GM12874 (cell line): ENCODE measurements around the gene TTR.

Experiments
- TF ChIP-seq, protein P1 (sequence below): IDR thresholded peaks from 2 replicates; pipeline ENCODE4 v1.5.1; 2011; ENCODE audit warnings: low read depth, mild to moderate bottlenecking, control low read depth, low read length, moderate library complexity; ENCODE audit not compliant: insufficient read depth

TTR gene

DNA sequence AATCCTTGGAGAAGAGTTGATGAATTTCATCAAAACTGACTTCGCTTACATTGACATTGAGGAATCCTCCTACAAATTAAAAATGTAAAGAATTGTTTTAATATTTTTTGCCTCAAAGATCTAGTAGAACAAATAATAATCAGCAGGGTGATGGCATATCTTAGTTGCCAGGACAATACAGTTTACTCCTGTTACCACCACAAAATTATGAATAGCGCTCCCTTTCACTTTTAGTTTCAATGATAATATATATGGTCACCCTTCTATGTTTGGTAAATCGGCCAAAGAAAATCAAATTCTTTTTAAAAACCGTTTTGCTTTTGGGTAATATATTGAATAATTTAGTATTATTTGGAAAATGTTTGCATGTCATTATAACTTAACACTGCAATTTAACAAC lies 53.7 kb downstream of the TTR start:
- TF ChIP-seq, protein P1, sequence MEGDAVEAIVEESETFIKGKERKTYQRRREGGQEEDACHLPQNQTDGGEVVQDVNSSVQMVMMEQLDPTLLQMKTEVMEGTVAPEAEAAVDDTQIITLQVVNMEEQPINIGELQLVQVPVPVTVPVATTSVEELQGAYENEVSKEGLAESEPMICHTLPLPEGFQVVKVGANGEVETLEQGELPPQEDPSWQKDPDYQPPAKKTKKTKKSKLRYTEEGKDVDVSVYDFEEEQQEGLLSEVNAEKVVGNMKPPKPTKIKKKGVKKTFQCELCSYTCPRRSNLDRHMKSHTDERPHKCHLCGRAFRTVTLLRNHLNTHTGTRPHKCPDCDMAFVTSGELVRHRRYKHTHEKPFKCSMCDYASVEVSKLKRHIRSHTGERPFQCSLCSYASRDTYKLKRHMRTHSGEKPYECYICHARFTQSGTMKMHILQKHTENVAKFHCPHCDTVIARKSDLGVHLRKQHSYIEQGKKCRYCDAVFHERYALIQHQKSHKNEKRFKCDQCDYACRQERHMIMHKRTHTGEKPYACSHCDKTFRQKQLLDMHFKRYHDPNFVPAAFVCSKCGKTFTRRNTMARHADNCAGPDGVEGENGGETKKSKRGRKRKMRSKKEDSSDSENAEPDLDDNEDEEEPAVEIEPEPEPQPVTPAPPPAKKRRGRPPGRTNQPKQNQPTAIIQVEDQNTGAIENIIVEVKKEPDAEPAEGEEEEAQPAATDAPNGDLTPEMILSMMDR, result no peak

DNA sequence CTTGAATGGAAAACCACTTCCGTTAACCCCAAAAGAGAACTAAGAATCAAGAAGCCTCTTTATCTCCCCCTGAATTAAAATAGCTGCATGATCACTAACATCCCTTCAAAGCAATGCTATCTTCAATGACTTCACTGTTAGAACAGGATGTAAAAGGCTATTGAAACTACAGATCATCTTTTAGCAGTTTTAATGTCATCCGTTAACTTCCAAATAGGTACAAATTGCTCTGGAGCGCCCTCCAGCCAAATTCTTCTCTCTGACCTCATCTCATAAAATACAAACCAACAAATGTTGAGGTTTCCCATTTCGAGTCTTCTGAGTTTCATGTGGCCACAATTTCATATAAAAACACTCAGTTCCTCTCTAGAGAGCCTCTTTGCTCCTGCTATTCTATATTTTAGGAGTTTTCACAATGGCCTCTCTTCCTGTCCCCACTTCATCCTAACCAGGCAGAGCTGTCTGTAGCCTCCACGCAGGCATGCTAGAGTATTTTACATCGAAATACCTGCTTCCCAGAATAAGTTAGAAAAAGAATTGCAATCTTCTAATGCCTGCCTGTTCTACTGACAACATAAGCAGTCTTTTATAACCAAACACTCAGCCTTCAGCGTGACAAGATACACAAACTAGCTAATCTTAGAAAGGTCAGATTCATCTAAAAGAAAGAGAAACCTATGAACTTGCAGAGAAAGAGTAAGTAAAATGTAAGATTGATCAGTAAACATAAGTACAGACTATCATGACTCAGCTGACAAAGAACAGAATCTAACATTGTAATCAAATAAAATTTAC lies 54.9 kb downstream of the TTR start:
- TF ChIP-seq, protein P1, result no peak

DNA sequence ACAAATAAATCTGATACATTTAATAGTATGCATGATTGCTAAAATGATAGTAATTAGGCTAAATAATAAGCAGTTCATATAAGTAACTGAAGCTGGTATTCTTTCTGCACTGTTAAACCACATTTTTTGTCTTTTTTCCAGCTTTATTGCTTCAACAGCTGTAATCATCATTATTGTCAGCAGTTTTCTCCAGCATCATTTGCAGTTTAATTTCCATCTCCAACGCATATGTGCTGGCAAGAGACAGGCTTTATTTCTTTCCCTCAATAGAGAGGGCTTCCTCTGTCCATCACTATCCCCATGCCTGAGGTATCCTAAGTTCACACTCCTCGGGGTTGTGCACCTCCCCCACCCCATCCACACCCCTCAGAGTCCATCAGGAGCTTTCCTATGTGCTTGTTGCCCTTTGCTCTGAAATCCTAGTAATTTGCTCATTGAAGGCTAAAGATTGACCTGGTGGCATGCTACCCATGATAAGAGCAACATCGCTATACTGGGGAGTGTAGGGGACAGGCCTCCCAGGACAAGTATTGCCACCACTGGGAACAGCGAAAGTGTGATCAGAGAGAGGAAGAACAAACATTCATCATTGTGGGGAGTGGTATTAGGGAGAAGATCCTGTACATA lies 55.6 kb downstream of the TTR start:
- TF ChIP-seq, protein P1, result no peak
